ENCODE results near the gene DUSP22. TPM values are rescaled to one million over a fixed set of nuclear protein-coding genes. Genes with fewer than 3 reads are reported as not detected.

DUSP22 gene
- total and polyA plus RNA-seq, 9 of the 15 experiments (the other 6 are each of a cell fraction or from before 2014, with no cell fraction given) = 9.3 to 19.4 (median 11.8) TPM

DNA sequence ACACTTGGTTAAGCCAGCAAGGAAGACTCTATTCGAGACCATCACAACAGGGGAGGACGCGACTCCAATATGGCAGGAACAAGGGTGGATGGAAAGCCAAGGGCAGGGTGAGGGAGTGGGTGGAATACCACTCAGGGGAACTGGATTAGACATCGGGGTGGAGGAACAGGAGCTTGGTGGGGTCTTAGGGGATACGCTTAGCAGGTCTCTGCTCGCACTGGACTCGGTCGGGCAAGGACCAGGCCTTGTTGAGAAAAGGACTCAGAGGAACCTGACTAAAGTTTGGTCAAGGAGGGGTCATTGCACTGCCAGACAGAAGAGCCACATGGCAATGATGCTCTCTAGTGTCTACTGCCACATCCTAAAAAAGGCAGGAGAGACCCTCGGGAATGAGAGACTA lies 10.5 kb downstream of the DUSP22 start:
- no peak overlapping the region for H3K27ac ChIP-seq (ENCODE audit: extremely low read depth, low read depth, low read length)
- no peaks in the 10 kb centered on the region for H3K36me3 ChIP-seq (ENCODE audit: control insufficient read depth, insufficient read depth, low read length)
- CTCF ChIA-PET (ENCODE audit: low intra/inter-chr PET ratio) = interaction anchor here (0.7 kb wide), 1 partner anchor 10 kb away, joined by 3 read pairs; no protein-coding TSS in a partner anchor
- no peaks in the 10 kb centered on the region for H3K9me3 ChIP-seq (replicated peaks; ENCODE audit: control insufficient read depth, insufficient read depth, low read depth, low read length)
- BruUV-seq (replicated peaks) = no TSS peak
- in situ Hi-C loops (cut with MboI) = no loop called here
- no peak for FAIRE-seq
- H3K4me1 ChIP-seq (replicated peaks in 1 of 2; ENCODE audit: control insufficient read depth in 2 of 2, insufficient read depth in 2 of 2, low read length in 2 of 2) = peaks cover 4 to 5% of the 10 kb centered on the region in 2 experiments; a peak in 2 of 5 replicates
- H3K9me1 ChIP-seq (ENCODE audit: control insufficient read depth, insufficient read depth, low read length) = no peaks in the 10 kb centered on the region
- H3K27me3 ChIP-seq (ENCODE audit: control insufficient read depth in 2 of 2, insufficient read depth in 2 of 2, low read length in 2 of 2) = peaks cover 4 to 41% of the 10 kb centered on the region in 2 experiments; a peak in 3 of 5 replicates
- 38% methylated on average over 9 of the region's 9 CpGs for WGBS (ENCODE audit: insufficient coverage, low coverage, missing lambda C conversion rate)
- POLR2A ChIA-PET = interaction anchor here (1.9 kb wide), 1 partner anchor 10 kb away, joined by 5 read pairs; the partner anchor contains the start of gene DUSP22
- no peak overlapping the region for H2AFZ ChIP-seq (ENCODE audit: low read depth, low read length)
- intact Hi-C loops (cut with micrococcal nuclease) = no loop called here
- no peak overlapping the region for H3K4me2 ChIP-seq (ENCODE audit: insufficient read depth, low read length)
- no peak for DNase-seq (ENCODE audit: extremely low read depth in 1 of 4, low spot score in 3 of 4)
- H4K20me1 ChIP-seq (replicated peaks; ENCODE audit: control insufficient read depth, insufficient read depth, low read length) = peaks cover 19% of the 10 kb centered on the region; the same call in 1 of the 2 replicates
- no peak for ATAC-seq
- no peak overlapping the region for H3K9ac ChIP-seq (ENCODE audit: insufficient read depth in 1 of 2, low read depth in 2 of 2, low read length in 2 of 2)
- H3K4me3 ChIP-seq = no peak overlapping the region
- no peaks in the 10 kb centered on the region for H3K79me2 ChIP-seq (ENCODE audit: control insufficient read depth, insufficient read depth, low read length)
- no peak for TF ChIP-seq COPS2 (conservative IDR thresholded peaks at IDR 0.05)
- TF ChIP-seq SAFB2 (IDR thresholded peaks at IDR 0.05; ENCODE audit: borderline replicate concordance, low read depth, low read length, severe bottlenecking) = no peak
- no peak for TF ChIP-seq ERF (CRISPR knock-in tag; IDR thresholded peaks at IDR 0.05)
- TF ChIP-seq, protein P1, sequence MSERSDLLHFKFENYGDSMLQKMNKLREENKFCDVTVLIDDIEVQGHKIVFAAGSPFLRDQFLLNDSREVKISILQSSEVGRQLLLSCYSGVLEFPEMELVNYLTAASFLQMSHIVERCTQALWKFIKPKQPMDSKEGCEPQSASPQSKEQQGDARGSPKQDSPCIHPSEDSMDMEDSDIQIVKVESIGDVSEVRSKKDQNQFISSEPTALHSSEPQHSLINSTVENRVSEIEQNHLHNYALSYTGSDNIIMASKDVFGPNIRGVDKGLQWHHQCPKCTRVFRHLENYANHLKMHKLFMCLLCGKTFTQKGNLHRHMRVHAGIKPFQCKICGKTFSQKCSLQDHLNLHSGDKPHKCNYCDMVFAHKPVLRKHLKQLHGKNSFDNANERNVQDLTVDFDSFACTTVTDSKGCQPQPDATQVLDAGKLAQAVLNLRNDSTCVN (CRISPR knock-in tag; IDR thresholded peaks at IDR 0.05) = no peak
- no peak for TF ChIP-seq RFX5 (IDR thresholded peaks at IDR 0.05; ENCODE audit: low read depth, low read length)
- TF ChIP-seq BRD4 (IDR thresholded peaks at IDR 0.05) = no peak
- TF ChIP-seq, protein P2, sequence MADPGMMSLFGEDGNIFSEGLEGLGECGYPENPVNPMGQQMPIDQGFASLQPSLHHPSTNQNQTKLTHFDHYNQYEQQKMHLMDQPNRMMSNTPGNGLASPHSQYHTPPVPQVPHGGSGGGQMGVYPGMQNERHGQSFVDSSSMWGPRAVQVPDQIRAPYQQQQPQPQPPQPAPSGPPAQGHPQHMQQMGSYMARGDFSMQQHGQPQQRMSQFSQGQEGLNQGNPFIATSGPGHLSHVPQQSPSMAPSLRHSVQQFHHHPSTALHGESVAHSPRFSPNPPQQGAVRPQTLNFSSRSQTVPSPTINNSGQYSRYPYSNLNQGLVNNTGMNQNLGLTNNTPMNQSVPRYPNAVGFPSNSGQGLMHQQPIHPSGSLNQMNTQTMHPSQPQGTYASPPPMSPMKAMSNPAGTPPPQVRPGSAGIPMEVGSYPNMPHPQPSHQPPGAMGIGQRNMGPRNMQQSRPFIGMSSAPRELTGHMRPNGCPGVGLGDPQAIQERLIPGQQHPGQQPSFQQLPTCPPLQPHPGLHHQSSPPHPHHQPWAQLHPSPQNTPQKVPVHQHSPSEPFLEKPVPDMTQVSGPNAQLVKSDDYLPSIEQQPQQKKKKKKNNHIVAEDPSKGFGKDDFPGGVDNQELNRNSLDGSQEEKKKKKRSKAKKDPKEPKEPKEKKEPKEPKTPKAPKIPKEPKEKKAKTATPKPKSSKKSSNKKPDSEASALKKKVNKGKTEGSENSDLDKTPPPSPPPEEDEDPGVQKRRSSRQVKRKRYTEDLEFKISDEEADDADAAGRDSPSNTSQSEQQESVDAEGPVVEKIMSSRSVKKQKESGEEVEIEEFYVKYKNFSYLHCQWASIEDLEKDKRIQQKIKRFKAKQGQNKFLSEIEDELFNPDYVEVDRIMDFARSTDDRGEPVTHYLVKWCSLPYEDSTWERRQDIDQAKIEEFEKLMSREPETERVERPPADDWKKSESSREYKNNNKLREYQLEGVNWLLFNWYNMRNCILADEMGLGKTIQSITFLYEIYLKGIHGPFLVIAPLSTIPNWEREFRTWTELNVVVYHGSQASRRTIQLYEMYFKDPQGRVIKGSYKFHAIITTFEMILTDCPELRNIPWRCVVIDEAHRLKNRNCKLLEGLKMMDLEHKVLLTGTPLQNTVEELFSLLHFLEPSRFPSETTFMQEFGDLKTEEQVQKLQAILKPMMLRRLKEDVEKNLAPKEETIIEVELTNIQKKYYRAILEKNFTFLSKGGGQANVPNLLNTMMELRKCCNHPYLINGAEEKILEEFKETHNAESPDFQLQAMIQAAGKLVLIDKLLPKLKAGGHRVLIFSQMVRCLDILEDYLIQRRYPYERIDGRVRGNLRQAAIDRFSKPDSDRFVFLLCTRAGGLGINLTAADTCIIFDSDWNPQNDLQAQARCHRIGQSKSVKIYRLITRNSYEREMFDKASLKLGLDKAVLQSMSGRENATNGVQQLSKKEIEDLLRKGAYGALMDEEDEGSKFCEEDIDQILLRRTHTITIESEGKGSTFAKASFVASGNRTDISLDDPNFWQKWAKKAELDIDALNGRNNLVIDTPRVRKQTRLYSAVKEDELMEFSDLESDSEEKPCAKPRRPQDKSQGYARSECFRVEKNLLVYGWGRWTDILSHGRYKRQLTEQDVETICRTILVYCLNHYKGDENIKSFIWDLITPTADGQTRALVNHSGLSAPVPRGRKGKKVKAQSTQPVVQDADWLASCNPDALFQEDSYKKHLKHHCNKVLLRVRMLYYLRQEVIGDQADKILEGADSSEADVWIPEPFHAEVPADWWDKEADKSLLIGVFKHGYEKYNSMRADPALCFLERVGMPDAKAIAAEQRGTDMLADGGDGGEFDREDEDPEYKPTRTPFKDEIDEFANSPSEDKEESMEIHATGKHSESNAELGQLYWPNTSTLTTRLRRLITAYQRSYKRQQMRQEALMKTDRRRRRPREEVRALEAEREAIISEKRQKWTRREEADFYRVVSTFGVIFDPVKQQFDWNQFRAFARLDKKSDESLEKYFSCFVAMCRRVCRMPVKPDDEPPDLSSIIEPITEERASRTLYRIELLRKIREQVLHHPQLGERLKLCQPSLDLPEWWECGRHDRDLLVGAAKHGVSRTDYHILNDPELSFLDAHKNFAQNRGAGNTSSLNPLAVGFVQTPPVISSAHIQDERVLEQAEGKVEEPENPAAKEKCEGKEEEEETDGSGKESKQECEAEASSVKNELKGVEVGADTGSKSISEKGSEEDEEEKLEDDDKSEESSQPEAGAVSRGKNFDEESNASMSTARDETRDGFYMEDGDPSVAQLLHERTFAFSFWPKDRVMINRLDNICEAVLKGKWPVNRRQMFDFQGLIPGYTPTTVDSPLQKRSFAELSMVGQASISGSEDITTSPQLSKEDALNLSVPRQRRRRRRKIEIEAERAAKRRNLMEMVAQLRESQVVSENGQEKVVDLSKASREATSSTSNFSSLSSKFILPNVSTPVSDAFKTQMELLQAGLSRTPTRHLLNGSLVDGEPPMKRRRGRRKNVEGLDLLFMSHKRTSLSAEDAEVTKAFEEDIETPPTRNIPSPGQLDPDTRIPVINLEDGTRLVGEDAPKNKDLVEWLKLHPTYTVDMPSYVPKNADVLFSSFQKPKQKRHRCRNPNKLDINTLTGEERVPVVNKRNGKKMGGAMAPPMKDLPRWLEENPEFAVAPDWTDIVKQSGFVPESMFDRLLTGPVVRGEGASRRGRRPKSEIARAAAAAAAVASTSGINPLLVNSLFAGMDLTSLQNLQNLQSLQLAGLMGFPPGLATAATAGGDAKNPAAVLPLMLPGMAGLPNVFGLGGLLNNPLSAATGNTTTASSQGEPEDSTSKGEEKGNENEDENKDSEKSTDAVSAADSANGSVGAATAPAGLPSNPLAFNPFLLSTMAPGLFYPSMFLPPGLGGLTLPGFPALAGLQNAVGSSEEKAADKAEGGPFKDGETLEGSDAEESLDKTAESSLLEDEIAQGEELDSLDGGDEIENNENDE (IDR thresholded peaks at IDR 0.05; ENCODE audit: low read depth, low read length) = no peak
- no peak for TF ChIP-seq EWSR1 (IDR thresholded peaks at IDR 0.05; ENCODE audit: borderline replicate concordance, low read depth, partially characterized antibody)
- no peak for TF ChIP-seq MYBL2 (IDR thresholded peaks at IDR 0.05; ENCODE audit: low read depth)
- no peak for TF ChIP-seq MYBL2 (CRISPR knock-in tag; IDR thresholded peaks at IDR 0.05; ENCODE audit: borderline replicate concordance)
- TF ChIP-seq SMAD4 (CRISPR knock-in tag; conservative IDR thresholded peaks at IDR 0.05) = no peak
